Smooth muscle cell (in vitro differentiated cells): Measurements from ENCODE around the gene HRH2. TPM values are rescaled to one million over a fixed set of nuclear protein-coding genes. Genes with fewer than 3 reads are reported as not detected.
"Not testable (repeated sequence)": the region's sequence is repeated elsewhere in the genome, so short reads cannot be mapped to it uniquely, and the experiment has no call there.

Experiments
- DNase-seq: peaks from one replicate; lab custom pipeline; 2025; ENCODE audit not compliant: unreplicated experiment; lab: John Stamatoyannopoulos, UW
- H2AFZ ChIP-seq: fragments of 200-600 bp; sonication (generic); 2 replicates; pipeline ENCODE4 v1.6.0; 2016; ENCODE audit warnings: antibody characterized with exemption, low read depth, mild to moderate bottlenecking
- H3F3A ChIP-seq: fragments of 200-600 bp; sonication (generic); 2 replicates; pipeline ENCODE4 v1.6.0; 2017; ENCODE audit warnings: antibody characterized with exemption, low read depth
- H3K27ac ChIP-seq: fragments of 200-600 bp; sonication (generic); 2 replicates; pipeline ENCODE4 v1.5.1; 2016; ENCODE audit warnings: low read depth, mild to moderate bottlenecking
- H3K27me3 ChIP-seq: fragments of 200-600 bp; sonication (generic); 2 replicates; pipeline ENCODE4 v1.6.1; 2016; ENCODE audit warnings: low read depth, mild to moderate bottlenecking
- H3K36me3 ChIP-seq: fragments of 200-600 bp; sonication (generic); 2 replicates; pipeline ENCODE4 v1.5.1; 2016; ENCODE audit warnings: low read depth
- H3K4me1 ChIP-seq: fragments of 200-600 bp; sonication (generic); 2 replicates; pipeline ENCODE4 v1.5.1; 2016; ENCODE audit warnings: low read depth
- H3K4me2 ChIP-seq: fragments of 200-600 bp; sonication (generic); 2 replicates; pipeline ENCODE4 v1.6.0; 2016; ENCODE audit warnings: mild to moderate bottlenecking
- H3K4me3 ChIP-seq: fragments of 200-600 bp; sonication (generic); 2 replicates; pipeline ENCODE4 v1.5.1; 2016; ENCODE audit warnings: mild to moderate bottlenecking
- H3K79me2 ChIP-seq: fragments of 200-600 bp; sonication (generic); 2 replicates; pipeline ENCODE4 v1.6.0; 2016; ENCODE audit warnings: low read depth, mild to moderate bottlenecking
- H3K9ac ChIP-seq: fragments of 200-600 bp; sonication (generic); 2 replicates; pipeline ENCODE4 v1.6.0; 2016; ENCODE audit warnings: low read depth
- H3K9me3 ChIP-seq: fragments of 200-600 bp; sonication (generic); replicated peaks from 2 replicates; pipeline ENCODE4 v1.5.1; 2016; ENCODE audit warnings: low read depth
- H4K20me1 ChIP-seq: fragments of 200-600 bp; sonication (generic); 2 replicates; pipeline ENCODE4 v1.6.0; 2016; ENCODE audit warnings: low read depth
- CTCF ChIP-seq: fragments of 200-600 bp; sonication (generic); IDR thresholded peaks from 2 replicates; pipeline ENCODE4 v1.5.1; 2017; ENCODE audit warnings: borderline replicate concordance, mild to moderate bottlenecking, antibody characterized with exemption; ENCODE audit not compliant: insufficient read depth, poor library complexity, severe bottlenecking
- WGBS: methylation state at CpG from one replicate; pipeline ENCODE4 v1.1.7; 2016; ENCODE audit warnings: low lambda C conversion rate; 5-methylcytosine and 5-hydroxymethylcytosine counted together
- polyA plus RNA-seq: library from polyadenylated mRNA; unstranded; fragments of >200 nt; fragmentation: Nextera tagmentation; extraction: Ambion mirVana; gene quantifications from 2 replicates; pipeline ENCODE4 v1.2.1, GENCODE V29; 2016
- total RNA-seq: library from RNA; depleted of rRNA; stranded (reverse); fragments of >200 nt; gene quantifications from 2 replicates; pipeline ENCODE4 v1.2.3, GENCODE V29; 2014

The HRH2 gene
- total and polyA plus RNA-seq, 2 experiments from 2014 or later: 0.57 to 0.63 TPM

GRCh38 chr5:175614223-175614815 lies 43.6 kb upstream of the HRH2 start:
- H3K4me3 ChIP-seq: no peak overlapping the region
- H2AFZ ChIP-seq: peak overlapping the region; percentile 39
- WGBS: 49% methylated on average over 7 of the region's 7 CpGs
- H3K27me3 ChIP-seq: no peaks in the 10 kb centered on the region
- H3K9ac ChIP-seq: no peak overlapping the region
- H4K20me1 ChIP-seq: no peaks in the 10 kb centered on the region
- H3K36me3 ChIP-seq: no peaks in the 10 kb centered on the region
- H3K4me1 ChIP-seq: peaks cover 4% of the 10 kb centered on the region
- no peak for TF ChIP-seq CTCF
- no peaks in the 10 kb centered on the region for H3F3A ChIP-seq
- H3K4me2 ChIP-seq: peak overlapping the region; percentile 37
- H3K27ac ChIP-seq: no peak overlapping the region
- H3K79me2 ChIP-seq: no peaks in the 10 kb centered on the region
- DNase-seq: no peak
- no peaks in the 10 kb centered on the region for H3K9me3 ChIP-seq

- Histone ChIP-seq H3K9me3 (no peaks in the 10 kb centered on the region), H3K4me3 (no peak overlapping the region), H3K4me2 (no peak overlapping the region), H2AFZ (no peak overlapping the region), H3F3A (no peaks in the 10 kb centered on the region), H3K36me3 (no peaks in the 10 kb centered on the region), H3K27ac (no peak overlapping the region), H3K4me1 (peaks cover 4% of the 10 kb centered on the region), H3K9ac (no peak overlapping the region), H4K20me1 (no peaks in the 10 kb centered on the region), H3K27me3 (no peaks in the 10 kb centered on the region), H3K79me2 (no peaks in the 10 kb centered on the region)
- no peak for TF ChIP-seq CTCF
- WGBS: 86% methylated on average over 3 of the region's 3 CpGs
- DNase-seq: no peak
Measured at GRCh38 chr5:175614861-175615260, 43.0 kb upstream of the HRH2 start.

GRCh38 chr5:175616083-175616482 lies 41.8 kb upstream of the HRH2 start:
- Histone ChIP-seq H3K27me3 (no peaks in the 10 kb centered on the region), H2AFZ (no peak overlapping the region), H3F3A (no peaks in the 10 kb centered on the region), H3K4me3 (no peak overlapping the region), H3K27ac (no peak overlapping the region), H3K9ac (no peak overlapping the region), H3K4me1 (peaks cover 4% of the 10 kb centered on the region), H3K79me2 (no peaks in the 10 kb centered on the region), H3K4me2 (no peak overlapping the region), H4K20me1 (no peaks in the 10 kb centered on the region), H3K36me3 (no peaks in the 10 kb centered on the region), H3K9me3 (no peaks in the 10 kb centered on the region)
- TF ChIP-seq CTCF: no peak
- no peak for DNase-seq
- 93% methylated on average over 5 of the region's 5 CpGs for WGBS

GRCh38 chr5:175616527-175616926 lies 41.3 kb upstream of the HRH2 start:
- not testable (repeated sequence) for H3K4me1 ChIP-seq, DNase-seq, H3K9ac ChIP-seq, H3K4me2 ChIP-seq, H3K36me3 ChIP-seq, H4K20me1 ChIP-seq, H2AFZ ChIP-seq, H3K27me3 ChIP-seq, H3K4me3 ChIP-seq, H3K9me3 ChIP-seq, H3K27ac ChIP-seq, H3F3A ChIP-seq, H3K79me2 ChIP-seq
- WGBS: 98% methylated on average over 13 of the region's 13 CpGs
